Left ventricle myocardium superior (tissue), 1 donor: Measurements from ENCODE around the gene CTDSPL. TPM values are rescaled to one million over a fixed set of nuclear protein-coding genes. Genes with fewer than 3 reads are reported as not detected.
A peak's percentile ranks its signal among the peaks of the same experiment; 100 is the strongest.

Experiments
- ATAC-seq: fragments of 200-7000 bp; cut with Tn5 transposase; one replicate; pipeline ENCODE4 v1.9.1; 2020; ENCODE audit warnings: mild to moderate bottlenecking, moderate library complexity
- DNase-seq: peaks from one replicate; pipeline ENCODE4 v3.0.0-alpha.2; 2020
- intact Hi-C: fragments of 100-400 bp; cut with micrococcal nuclease; formaldehyde crosslinking; loops from one replicate; pipeline ENCODE4 v1.11.0; 2022
- total RNA-seq: library from RNA; stranded (reverse); fragmentation: NEBNext Ultra II Directional; extraction: Animal tissue kit (Norgen Biotek cat#: 25700); gene quantifications from one replicate; pipeline ENCODE4 v1.2.1, GENCODE V29; 2021
- donor health status: DM: no; HTN: yes; CAD: no; lungs with severe emphysema.

The CTDSPL gene
- total RNA-seq, 1 donor from 2014 or later: 53.8 TPM

DNA sequence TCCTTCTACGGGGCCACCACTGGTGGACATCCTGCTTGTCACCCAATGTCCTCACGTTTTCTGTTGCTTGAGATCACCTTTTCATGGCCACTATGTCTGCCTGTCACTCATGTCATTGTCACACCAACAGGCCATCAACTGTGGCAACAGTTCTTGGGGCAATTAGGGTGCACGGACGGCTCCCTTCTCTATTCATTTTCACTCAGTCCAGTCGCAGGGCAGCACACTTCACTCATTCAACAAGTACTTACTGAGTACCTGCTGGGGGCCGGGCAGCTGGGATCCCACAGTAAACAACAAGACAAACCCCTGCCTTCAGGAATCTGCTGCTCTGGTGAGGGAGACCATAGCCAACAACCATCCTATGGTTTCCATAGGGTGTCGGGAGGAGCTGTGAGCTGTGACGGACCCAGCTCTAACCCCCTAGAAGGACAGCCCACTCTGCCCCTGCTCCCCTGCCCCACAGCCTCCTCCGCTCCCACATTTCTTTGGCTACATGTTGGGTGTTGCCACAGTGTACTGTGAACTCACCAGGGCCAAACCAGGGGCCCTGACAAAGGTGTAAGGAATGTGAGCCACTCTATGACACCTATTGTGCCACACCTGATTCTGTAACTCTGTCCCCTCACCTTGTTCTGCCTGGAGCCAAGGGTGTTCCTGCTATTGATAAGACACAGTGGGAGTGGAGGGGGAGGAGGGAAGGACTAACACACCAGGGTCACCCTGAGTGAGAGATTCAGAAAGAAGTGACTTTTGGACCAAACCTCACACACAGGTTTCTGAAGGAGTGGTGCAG, 130.8 kb downstream of the CTDSPL start:
- intact Hi-C loops: no loop called here
- no peak for DNase-seq
- ATAC-seq: no peak

DNA sequence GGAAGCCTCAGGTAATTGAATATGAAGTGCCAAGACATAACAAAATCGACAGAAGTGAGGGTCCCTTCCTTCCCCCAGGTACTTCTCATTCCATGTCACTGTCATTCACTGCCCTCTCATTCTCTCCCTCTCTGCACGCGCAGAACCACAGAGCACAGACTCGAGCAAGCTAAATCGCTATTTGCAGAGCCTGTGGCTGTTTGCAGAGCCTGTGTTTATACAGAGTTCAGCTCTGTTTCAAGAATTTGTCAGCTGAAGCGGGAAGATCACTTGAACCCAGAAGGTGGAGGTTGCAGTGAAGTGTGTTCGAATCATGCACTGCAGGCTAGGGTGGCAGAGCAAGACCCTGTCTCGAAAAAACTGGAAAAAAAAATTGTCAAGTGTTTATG, 131.4 kb downstream of the CTDSPL start:
- DNase-seq (no peak), ATAC-seq (no peak)
- intact Hi-C loops: no loop called here

DNA sequence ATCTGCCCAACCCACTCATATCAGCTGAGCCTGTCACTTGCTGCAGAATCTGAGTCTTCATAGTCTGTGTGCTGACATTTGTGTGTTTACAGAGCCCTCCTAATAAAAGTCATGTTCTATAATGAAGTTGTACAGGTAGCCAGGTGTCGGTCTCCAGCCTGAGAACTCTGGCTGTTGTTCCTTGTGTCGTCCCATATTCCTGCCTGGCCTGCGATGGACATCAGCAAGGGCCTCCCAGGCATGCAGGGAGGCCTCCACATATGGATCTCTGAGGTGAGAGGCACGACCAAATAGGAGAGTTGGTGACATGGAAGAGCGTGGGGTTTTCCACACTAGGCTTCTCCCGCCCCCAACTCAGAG, 131.8 kb downstream of the CTDSPL start:
- intact Hi-C loops: no loop called here
- DNase-seq: no peak
- no peak for ATAC-seq

DNA sequence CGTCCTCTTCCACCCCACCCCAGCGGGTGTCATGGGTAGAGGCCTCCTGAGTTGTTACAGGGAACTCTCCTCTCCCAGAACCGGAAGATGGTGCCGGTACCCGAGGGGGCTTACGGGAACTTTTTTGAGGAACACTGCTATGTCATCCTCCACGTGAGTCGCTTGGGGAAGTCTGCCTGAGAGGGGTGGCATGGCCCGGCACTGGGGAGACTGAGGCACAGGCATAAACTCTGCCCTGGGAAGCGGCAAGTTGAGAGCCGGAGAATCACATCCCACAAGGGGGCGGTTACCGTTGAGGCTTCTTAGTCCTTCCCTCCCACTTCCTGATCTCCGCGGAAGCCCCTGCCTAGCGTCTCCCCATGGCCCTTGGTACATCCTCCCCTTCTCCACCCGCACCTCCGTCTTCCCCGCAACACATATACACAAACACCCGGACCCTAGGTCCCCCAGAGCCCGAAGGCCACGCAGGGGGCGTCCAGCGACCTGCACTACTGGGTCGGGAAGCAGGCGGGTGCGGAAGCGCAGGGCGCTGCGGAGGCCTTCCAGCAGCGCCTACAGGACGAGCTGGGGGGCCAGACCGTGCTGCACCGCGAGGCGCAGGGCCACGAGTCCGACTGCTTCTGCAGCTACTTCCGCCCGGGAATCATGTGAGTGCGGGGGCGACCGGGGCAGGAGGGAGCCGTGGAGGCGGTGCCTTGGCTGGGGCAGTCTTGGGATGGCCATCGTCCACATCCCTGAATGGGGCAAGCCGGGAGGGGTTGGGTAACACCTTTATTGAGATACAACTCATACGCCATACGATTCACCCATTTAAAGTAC, 132.3 kb downstream of the CTDSPL start:
- intact Hi-C loops: no loop called here
- peak; percentile 84 for DNase-seq
- peak; percentile 60 for ATAC-seq

DNA sequence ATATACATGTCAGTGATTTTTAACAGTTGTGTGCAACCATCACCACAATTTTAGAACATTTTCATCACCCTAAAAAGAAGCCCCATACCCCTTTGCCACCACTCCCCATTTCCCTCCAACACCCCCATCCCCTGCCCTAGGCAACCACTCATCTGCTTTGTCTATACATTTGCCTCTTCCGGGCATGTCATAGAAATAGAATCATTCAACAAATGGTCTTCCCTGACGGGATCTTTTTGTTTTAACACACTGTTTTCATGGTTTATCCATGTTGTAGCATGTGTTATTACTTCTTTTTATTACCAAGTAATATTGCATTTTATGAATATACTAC, 132.9 kb downstream of the CTDSPL start:
- DNase-seq: no peak
- intact Hi-C loops: no loop called here
- ATAC-seq: no peak

DNA sequence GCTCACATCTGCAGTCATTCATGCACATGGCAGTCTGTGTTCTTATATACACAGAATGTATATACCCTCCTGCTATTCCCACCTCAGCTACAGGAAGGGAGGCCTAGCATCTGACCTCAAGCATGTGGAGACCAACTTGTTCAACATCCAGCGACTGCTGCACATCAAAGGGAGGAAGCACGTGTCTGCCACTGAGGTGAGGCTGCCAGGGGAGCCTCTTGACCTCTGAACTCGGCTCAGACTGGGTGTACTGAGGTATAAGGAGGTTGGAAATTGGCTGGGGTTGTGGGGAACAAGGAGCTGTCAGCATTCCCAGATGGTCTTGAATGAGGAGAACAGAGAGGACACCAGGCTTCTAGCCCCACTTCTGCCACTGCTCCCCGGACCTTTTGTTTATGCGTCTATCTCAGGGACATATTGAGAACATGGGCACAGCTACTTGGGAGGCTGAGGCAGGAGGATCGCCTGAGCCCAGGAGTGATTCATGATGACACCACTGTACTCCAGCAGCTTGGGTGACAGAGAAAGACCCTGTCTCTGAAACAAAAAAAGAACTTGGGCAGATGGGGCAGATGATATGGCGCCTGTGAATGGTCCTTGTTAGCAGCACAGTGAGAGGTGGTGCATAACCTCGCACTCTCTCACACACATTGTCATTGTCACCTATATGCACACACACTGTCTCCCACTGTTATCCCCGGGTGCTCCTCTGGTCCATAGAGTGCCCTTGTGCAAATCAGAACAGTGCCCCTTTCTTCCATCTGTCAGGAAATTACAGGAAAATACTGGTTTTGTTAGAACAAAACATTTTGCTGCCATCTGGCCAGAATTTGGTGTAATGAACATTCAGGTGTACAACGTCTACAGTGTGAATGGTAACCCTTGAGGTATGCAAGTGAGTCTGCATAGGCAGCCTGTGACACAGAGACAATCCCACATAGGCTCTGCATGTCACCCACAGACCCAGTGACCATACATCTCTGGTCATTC, 134.3 kb downstream of the CTDSPL start:
- no peak for ATAC-seq
- no peak for DNase-seq
- intact Hi-C loops: no loop called here

DNA sequence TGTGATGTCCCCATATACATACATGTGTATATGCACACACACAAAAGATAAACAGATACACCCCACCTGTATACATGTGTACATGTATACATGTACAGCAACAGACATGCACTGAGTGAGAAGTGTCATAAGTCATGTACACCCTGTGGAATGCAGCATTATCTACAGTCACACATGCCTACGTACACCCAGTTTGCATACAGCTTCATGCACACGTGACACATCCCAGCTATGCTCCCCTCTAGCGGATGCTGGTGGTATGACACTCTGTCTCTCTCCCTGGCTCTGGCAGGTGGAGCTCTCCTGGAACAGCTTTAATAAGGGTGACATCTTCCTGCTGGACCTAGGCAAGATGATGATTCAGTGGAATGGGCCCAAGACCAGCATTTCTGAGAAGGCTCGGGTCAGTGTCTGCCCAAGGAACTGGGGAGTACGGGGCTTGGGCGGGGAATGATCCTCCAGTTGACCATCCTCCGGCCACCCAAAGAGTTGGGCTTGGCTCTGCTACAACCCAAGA, 135.2 kb downstream of the CTDSPL start:
- DNase-seq: peak; percentile 63
- ATAC-seq: peak; percentile 13
- intact Hi-C loops: no loop called here

DNA sequence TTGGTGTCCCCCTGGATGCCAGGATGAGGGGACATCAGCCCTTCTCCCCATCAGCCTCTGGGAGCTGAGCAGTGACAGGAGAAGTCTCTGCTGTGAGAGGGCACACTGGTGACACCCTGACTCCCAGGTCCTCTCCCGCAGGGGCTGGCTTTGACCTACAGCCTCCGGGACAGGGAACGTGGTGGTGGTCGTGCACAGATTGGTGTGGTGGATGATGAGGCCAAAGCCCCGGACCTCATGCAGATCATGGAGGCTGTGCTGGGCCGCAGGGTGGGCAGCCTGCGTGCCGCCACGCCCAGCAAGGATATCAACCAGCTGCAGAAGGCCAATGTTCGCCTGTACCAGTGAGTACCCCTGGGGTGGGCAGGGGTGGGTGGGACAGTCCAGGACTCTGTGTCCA, 135.7 kb downstream of the CTDSPL start:
- DNase-seq: no peak
- ATAC-seq: no peak
- intact Hi-C loops: no loop called here

DNA sequence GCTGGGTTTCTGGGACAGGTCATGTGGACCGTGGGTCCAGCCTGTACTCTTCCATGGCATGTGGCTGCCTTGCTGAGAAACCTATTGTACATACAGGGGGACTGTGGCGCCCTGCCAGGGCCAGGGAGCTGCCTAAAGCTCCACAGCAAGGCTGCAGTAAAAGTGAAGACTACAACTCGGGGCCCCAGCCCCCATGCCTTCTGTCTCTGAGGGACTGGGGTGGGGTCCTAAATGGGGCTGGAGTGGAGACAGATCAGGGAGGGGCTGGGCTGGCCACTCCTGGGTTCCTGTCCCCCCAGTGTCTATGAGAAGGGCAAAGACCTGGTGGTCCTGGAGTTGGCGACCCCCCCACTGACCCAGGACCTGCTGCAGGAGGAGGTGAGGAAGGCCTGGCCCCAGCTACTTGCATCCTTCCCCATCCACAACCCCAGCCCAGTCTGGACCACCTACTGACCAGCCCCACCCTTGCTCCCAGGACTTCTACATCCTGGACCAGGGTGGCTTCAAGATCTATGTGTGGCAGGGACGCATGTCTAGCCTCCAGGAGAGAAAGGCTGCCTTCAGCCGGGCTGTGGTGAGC, 136.2 kb downstream of the CTDSPL start:
- intact Hi-C loops: no loop called here
- DNase-seq: peak; percentile 64
- no peak for ATAC-seq

DNA sequence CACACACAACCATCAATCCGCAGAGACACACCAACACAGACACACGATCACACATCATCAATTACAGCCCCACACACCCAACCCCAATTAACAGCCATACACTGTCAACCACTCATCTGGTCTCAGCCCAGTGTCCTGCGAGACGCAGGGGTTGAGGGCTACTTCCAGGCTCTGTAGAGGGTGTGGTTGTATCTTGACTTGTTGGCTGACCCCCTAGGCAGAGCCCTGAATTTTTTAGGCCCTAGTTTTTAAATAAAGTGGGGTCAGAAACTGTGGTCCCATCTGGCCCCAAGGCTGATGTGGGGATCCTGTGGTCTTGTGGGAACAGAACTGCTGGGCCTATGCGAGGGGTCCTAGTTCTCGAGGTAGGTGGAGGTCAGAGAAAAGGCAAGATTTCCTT, 138.2 kb downstream of the CTDSPL start:
- intact Hi-C loops: no loop called here
- no peak for DNase-seq
- no peak for ATAC-seq

DNA sequence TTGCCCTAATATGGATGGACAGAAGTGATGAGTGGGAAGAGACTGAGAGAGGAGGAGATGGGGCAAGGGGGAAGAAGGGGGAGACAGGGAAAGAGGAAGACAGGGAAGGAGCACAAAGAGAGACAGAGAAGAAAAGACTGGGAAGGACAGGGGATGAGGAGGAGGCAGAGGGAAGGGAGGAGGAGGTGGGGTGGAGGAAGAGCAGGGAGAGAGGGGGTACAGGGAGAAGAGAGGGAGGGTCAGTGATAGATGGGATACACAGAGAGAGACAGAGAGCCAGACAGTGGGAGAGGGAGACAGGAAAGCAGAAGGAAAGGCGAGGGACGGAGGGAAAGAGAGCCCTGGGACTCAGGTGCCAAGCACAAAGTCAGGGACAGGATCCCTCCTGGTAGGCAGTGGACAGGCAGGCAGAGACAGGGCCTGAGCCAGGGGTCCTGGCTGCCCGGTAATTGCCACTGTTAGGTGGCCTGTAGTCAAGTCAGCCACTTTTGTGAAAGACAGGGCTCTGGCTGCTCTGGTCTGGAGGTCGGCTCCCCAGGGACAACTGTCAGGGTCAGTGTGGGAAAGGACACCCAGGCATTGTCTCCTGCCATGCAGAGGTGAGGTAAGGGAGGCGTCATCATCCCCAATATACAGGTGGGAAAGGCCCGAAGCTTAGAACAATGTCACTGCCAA, 138.7 kb downstream of the CTDSPL start:
- DNase-seq (no peak), ATAC-seq (no peak)
- intact Hi-C loops: no loop called here

DNA sequence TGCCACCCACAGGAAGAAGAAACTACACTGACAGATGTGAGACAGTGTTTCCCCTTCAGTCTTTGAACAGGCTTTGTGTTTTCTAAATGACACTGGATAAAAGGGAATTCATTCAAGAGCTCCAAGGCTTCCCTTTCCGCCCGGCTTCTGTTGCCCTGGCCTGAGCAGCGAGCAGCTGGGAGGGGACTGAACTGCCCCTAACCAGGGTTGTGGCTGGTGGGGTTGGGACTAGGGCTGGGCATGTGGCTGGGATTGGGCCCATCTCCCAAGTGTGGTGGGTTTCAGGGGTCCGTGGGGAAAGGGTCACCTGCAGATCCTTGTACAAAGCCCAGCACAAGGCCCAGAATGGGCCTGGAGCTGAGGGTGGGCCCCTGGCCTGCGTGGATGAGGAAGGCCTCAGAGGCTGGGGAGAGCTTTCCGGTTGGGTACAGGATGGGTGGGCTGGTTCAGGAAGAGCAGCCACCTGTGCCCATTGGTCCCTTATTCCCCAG, 139.3 kb downstream of the CTDSPL start:
- ATAC-seq (no peak), DNase-seq (no peak)
- intact Hi-C loops: no loop called here

DNA sequence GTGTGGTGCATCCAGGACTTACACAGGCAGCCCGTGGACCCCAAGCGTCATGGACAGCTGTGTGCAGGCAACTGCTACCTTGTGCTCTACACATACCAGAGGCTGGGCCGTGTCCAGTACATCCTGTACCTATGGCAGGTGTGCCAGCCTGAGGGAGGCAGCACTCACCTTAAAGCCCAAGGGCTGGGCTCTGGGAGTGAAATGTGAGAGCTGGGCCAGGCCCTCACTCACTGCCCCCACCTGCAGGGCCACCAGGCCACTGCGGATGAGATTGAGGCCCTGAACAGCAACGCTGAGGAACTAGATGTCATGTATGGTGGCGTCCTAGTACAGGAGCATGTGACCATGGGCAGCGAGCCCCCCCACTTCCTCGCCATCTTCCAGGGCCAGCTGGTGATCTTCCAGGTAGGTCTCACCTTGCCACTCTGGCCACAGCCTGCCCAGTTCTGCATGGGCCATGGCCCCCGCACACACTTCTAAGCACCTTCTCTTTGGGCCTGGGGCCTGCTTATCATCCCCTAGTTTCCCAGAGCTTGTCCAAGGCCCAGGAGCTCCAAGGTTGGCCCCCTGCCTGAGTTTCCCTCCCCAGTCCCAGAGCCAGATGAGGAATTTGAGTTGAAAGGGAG, 139.9 kb downstream of the CTDSPL start:
- DNase-seq (no peak), ATAC-seq (no peak)
- intact Hi-C loops: no loop called here

DNA sequence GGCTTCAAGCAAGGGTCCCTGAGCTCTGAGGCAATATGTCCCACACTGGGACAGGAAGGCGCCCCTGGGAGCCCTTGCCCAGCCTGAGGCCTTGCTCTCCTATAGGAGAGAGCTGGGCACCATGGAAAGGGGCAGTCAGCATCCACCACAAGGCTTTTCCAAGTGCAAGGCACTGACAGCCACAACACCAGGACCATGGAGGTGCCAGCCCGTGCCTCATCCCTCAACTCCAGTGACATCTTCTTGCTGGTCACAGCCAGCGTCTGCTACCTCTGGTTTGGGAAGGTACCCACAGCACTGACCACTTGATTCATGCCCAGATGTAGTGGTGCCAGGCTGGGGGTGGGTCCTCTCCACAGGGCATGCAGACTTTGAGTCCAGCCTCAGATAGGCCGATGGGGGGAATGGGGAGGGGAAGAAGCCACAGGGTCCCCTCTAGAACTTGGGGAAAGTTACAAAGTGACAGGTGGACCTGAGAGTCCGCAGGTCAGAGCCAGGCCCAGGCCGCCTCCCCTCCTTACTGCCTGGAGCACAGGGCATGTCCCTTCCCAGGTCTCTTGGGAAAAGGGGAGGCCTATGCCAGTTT, 140.7 kb downstream of the CTDSPL start:
- ATAC-seq (no peak), DNase-seq (no peak)
- intact Hi-C loops: no loop called here

DNA sequence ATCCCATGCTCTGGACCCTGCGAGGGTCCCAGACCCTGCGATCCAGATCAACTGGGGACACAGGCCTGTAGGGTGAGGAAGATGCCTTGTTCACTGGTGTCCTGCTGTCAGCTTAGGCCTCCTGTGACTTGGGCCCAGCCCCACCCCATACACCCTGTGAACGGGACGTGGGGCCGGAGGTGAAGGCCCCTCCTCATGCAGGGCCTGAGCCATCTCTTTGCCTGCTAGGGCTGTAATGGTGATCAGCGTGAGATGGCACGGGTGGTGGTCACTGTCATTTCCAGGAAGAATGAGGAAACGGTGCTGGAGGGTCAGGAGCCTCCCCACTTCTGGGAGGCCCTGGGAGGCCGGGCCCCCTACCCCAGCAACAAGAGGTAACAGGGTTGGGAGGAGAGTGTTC, 141.3 kb downstream of the CTDSPL start:
- no peak for DNase-seq
- ATAC-seq: no peak
- intact Hi-C loops: no loop called here

DNA sequence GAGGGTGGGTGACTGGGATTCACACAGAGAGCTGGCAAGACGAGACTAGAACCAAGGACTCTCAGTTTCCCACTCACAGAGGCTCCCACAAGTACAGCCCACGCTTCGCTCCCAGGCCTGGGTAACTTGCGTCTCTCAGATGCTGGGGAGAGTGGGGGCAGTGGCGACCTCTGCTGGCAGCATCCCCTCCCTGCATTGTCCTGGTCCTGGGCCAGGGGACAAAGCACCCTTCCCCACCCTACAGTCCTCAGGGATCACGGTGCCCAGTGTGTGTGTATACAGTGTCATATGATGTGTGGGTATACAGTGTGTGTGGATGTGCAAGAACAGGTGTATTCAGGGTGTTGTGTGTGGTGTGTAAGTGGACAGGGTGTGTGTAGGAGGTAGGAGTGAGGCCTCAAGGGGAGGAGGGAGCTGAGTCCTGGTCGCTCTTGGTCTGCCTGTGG, 141.7 kb downstream of the CTDSPL start:
- intact Hi-C loops: no loop called here
- ATAC-seq (peak; percentile 51), DNase-seq (peak; percentile 83)

DNA sequence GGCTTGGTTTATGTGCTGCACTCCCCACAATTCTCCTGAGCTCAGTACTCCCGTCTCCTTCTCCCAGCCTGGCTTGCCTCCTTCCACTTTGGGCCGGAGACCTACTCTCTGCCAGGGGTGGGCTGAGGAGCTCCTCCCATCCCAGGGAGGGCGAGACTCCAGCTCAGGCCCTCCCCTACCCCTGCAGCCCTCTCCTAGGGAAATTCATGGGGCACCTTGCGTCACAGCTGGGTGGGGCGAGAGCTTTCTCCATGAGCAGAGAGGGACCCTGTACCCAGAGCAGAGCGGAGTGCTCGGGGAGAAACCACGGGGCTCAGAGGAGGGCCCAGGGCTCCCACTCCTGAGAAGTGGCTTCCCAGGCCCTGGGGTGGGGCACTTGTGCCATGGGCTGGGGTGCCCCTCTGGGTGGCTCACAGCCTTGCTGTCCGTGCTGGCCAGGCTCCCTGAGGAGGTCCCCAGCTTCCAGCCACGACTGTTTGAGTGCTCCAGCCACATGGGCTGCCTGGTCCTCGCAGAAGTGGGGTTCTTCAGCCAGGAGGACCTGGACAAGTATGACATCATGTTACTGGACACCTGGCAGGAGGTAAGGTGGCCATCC, 142.2 kb downstream of the CTDSPL start:
- ATAC-seq (peak; percentile 48), DNase-seq (peak; percentile 77)
- intact Hi-C loops: no loop called here
